Panc1 (cell line): ENCODE results near the gene DYNC1LI2. TPM values are rescaled to one million over a fixed set of nuclear protein-coding genes. Genes with fewer than 3 reads are reported as not detected.

ENCODE experiments used
- ATAC-seq: fragments of 200-7000 bp; cut with Tn5 transposase; 2 replicates; pipeline ENCODE4 v1.9.1; 2020; ENCODE audit warnings: mild to moderate bottlenecking, moderate library complexity
- BruUV-seq: library from RNA; stranded (reverse); fragments of 400-500 nt; replicated peaks from 2 replicates; lab custom pipeline; 2021; lab: Mats Ljungman, UMichigan
- CTCF ChIA-PET: fragments of 300-600 bp; sonication (Branson Sonifier 250); formaldehyde crosslinking; loops from one replicate; lab custom pipeline; 2022; ENCODE audit warnings: antibody characterized with exemption; lab: Charles Lee
- POLR2A ChIA-PET: fragments of 300-600 bp; sonication (Branson Sonifier 250); formaldehyde crosslinking; loops from one replicate; lab custom pipeline; 2022; ENCODE audit warnings: antibody characterized with exemption; lab: Charles Lee
- DNase-seq: peaks from one replicate; pipeline ENCODE4 v3.0.0-alpha.2; 2010; ENCODE audit warnings: low read depth, low spot score
- H3K27ac ChIP-seq: 2 replicates; pipeline ENCODE4 v1.5.1; 2011; ENCODE audit warnings: mild to moderate bottlenecking, low read length, inconsistent platforms
- H3K27me3 ChIP-seq: fragments of 200-500 bp; sonication (Bioruptor generic); 2 replicates; pipeline ENCODE4 v1.6.0; 2014; ENCODE audit warnings: low read length, inconsistent platforms; ENCODE audit not compliant: control insufficient read depth, insufficient read depth
- H3K36me3 ChIP-seq: fragments of 200-500 bp; sonication (Bioruptor generic); 2 replicates; pipeline ENCODE4 v1.5.1; 2014; ENCODE audit warnings: inconsistent platforms, mild to moderate bottlenecking, low read length, moderate library complexity; ENCODE audit not compliant: control insufficient read depth, insufficient read depth
- H3K4me1 ChIP-seq: 2 replicates; pipeline ENCODE4 v1.5.1; 2011; ENCODE audit warnings: inconsistent platforms, mild to moderate bottlenecking, low read length, moderate library complexity; ENCODE audit not compliant: control insufficient read depth, insufficient read depth
- H3K4me3 ChIP-seq, 2 experiments: 2 replicates each; pipeline ENCODE4 v1.5.1; 2011 to 2012; ENCODE audit warnings: low read depth in 2 of 2, low read length in 2 of 2, mild to moderate bottlenecking in 2 of 2, inconsistent platforms in 1 of 2, moderate library complexity in 1 of 2
- H3K9me3 ChIP-seq: fragments of 200-500 bp; sonication (Bioruptor generic); 2 replicates; pipeline ENCODE4 v1.5.1; 2014; ENCODE audit warnings: low read depth, mild to moderate bottlenecking, inconsistent platforms, low read length, moderate library complexity; ENCODE audit not compliant: control insufficient read depth, insufficient read depth
- POLR2AphosphoS5 ChIP-seq: IDR thresholded peaks from 2 replicates; pipeline ENCODE4 v1.6.1; 2012; ENCODE audit warnings: mild to moderate bottlenecking, low read depth, low read length, moderate library complexity
- SIN3A ChIP-seq: IDR thresholded peaks from 2 replicates; pipeline ENCODE4 v1.6.1; 2012; ENCODE audit warnings: low read depth, mild to moderate bottlenecking, low read length, moderate library complexity, borderline replicate concordance; ENCODE audit not compliant: insufficient read depth
- TCF7L2 ChIP-seq: IDR thresholded peaks from 2 replicates; pipeline ENCODE4 v1.6.1; 2011; ENCODE audit warnings: mild to moderate bottlenecking, low read depth, low read length, inconsistent platforms
- in situ Hi-C: cut with HindIII; loops from 2 replicates; pipeline ENCODE4 v1.10.0; 2016; ENCODE audit warnings: low sequenced_read_pairs, low pct_unique_long_range_greater_than_20kb
- intact Hi-C: fragments of 100-400 bp; cut with micrococcal nuclease; formaldehyde crosslinking; loops from one replicate; pipeline ENCODE4 v1.10.0; 2022; ENCODE audit not compliant: unreplicated experiment
- total RNA-seq: library from RNA; stranded (reverse); gene quantifications from one replicate; pipeline ENCODE4 v1.2.1, GENCODE V29; 2021; ENCODE audit not compliant: unreplicated experiment
- TF ChIP-seq, protein P1 (sequence below), 2 experiments: IDR thresholded peaks; 2 replicates each; pipeline ENCODE4 v1.6.1; 2011 to 2012; ENCODE audit warnings: low read depth in 2 of 2, control low read depth in 1 of 2, low read length in 1 of 2, mild to moderate bottlenecking in 1 of 2, moderate library complexity in 1 of 2; ENCODE audit not compliant: insufficient read depth in 1 of 2
- TF ChIP-seq, protein P2 (sequence below): fragments of 450-650 bp; IDR thresholded peaks from 2 replicates; pipeline ENCODE4 v1.5.1; 2017; ENCODE audit warnings: mild to moderate bottlenecking

The DYNC1LI2 gene
- total RNA-seq, 1 experiment from 2014 or later, result 103 TPM

DNA sequence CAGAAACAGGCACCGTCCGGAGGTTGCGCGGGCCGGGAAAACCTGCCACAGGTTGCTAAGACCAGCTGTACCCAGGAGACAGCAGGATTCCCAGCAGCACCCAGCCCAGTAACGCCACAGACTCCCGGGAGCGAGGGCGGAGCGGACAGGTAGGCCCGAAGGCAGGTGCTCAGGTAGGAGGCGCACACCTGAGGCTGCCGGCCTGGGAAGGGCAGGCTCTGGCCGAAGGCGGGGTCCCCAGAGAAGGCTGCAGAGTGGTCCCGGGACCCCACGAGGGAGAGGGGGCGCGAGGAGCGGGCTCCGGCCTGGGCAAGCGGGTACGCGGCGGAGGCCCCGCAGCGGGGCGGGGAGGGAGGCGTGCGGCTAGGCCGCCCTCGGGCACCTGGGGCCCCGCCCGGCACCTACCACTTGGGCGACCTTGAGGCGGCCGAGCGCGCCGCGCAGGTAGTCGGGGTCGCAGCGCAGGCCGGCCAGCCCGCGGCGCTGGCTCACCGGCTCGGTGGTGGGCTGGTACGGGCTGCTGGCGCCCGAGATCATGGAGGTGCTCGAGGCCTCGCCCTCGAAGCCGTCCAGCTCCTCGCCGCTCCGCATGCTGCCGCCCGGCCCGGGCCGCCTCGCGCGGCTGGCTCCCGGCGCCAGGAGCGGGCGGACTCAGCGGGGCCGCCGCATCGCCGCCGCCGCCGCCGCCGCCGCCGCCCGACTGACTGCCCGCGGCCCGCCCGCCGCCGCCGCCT is 55.3 kb downstream of the DYNC1LI2 start:
- BruUV-seq, result no TSS peak
- CTCF ChIA-PET, result interaction anchor here (0.5 to 1.8 kb wide), 2 partner anchors 34 to 134 kb away, joined by 3 to 6 read pairs; no protein-coding TSS in a partner anchor
- Histone ChIP-seq H3K4me3 (peak overlapping the region; percentile 64 to 69), H3K27me3 (no peaks in the 10 kb centered on the region), H3K9me3 (no peaks in the 10 kb centered on the region), H3K4me1 (peaks cover 3% of the 10 kb centered on the region; the same call in 1 of the 2 replicates), H3K27ac (peak overlapping the region; percentile 45; the same call in 1 of the 2 replicates), H3K36me3 (no peaks in the 10 kb centered on the region; the same call in 1 of the 2 replicates)
- ATAC-seq (peak; percentile 69), DNase-seq (no peak)
- POLR2A ChIA-PET, result no interaction called here
- intact Hi-C loops, result no loop called here
- in situ Hi-C loops, result no loop called here
- TF ChIP-seq, protein P1, sequence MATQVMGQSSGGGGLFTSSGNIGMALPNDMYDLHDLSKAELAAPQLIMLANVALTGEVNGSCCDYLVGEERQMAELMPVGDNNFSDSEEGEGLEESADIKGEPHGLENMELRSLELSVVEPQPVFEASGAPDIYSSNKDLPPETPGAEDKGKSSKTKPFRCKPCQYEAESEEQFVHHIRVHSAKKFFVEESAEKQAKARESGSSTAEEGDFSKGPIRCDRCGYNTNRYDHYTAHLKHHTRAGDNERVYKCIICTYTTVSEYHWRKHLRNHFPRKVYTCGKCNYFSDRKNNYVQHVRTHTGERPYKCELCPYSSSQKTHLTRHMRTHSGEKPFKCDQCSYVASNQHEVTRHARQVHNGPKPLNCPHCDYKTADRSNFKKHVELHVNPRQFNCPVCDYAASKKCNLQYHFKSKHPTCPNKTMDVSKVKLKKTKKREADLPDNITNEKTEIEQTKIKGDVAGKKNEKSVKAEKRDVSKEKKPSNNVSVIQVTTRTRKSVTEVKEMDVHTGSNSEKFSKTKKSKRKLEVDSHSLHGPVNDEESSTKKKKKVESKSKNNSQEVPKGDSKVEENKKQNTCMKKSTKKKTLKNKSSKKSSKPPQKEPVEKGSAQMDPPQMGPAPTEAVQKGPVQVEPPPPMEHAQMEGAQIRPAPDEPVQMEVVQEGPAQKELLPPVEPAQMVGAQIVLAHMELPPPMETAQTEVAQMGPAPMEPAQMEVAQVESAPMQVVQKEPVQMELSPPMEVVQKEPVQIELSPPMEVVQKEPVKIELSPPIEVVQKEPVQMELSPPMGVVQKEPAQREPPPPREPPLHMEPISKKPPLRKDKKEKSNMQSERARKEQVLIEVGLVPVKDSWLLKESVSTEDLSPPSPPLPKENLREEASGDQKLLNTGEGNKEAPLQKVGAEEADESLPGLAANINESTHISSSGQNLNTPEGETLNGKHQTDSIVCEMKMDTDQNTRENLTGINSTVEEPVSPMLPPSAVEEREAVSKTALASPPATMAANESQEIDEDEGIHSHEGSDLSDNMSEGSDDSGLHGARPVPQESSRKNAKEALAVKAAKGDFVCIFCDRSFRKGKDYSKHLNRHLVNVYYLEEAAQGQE (IDR thresholded peaks at IDR 0.05; ENCODE audit: insufficient read depth in 1 of 2, low read depth in 2 of 2, low read length in 1 of 2), result no peak

DNA sequence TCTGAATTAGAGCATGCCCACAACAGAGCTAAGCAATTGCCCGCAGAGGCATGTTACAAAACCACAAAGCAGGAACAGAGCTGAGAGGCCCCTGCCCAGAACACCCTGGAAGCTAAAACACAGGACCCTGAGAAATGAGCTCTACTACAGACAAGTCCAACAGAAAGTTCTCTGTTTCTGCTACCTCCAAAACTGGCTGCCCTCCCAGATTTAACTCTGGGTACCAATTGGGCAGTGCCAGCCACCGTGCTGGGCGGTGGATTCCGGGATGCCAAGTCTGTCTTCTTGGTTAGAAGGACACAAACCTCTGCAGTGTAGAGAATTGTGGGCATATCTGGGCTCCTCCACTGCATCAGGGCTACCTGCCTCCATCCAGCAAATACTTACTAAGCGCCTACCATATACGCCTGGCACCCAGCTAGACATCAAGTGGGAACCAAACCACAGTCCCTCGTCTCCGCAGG is 55.9 kb downstream of the DYNC1LI2 start:
- BruUV-seq, result no TSS peak
- in situ Hi-C loops (no loop called here), intact Hi-C loops (no loop called here)
- Histone ChIP-seq H3K4me1 (peaks cover 3% of the 10 kb centered on the region; the same call in 1 of the 2 replicates), H3K9me3 (no peaks in the 10 kb centered on the region), H3K36me3 (no peaks in the 10 kb centered on the region; the same call in 1 of the 2 replicates), H3K27ac (peak overlapping the region; percentile 45; the same call in 1 of the 2 replicates), H3K27me3 (no peaks in the 10 kb centered on the region), H3K4me3 (peak overlapping the region; percentile 64 to 69)
- TF ChIP-seq, protein P1 (IDR thresholded peaks at IDR 0.05; ENCODE audit: insufficient read depth in 1 of 2, low read depth in 2 of 2, low read length in 1 of 2), result no peak
- TF ChIP-seq, protein P2, sequence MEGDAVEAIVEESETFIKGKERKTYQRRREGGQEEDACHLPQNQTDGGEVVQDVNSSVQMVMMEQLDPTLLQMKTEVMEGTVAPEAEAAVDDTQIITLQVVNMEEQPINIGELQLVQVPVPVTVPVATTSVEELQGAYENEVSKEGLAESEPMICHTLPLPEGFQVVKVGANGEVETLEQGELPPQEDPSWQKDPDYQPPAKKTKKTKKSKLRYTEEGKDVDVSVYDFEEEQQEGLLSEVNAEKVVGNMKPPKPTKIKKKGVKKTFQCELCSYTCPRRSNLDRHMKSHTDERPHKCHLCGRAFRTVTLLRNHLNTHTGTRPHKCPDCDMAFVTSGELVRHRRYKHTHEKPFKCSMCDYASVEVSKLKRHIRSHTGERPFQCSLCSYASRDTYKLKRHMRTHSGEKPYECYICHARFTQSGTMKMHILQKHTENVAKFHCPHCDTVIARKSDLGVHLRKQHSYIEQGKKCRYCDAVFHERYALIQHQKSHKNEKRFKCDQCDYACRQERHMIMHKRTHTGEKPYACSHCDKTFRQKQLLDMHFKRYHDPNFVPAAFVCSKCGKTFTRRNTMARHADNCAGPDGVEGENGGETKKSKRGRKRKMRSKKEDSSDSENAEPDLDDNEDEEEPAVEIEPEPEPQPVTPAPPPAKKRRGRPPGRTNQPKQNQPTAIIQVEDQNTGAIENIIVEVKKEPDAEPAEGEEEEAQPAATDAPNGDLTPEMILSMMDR, result no peak
- TF ChIP-seq TCF7L2 (no peak), POLR2AphosphoS5 (no peak), SIN3A (no peak)
- POLR2A ChIA-PET, result no interaction called here
- DNase-seq, result no peak
- CTCF ChIA-PET, result interaction anchor here (0.6 kb wide), 1 partner anchor 232 kb away, joined by 3 read pairs; no protein-coding TSS in a partner anchor
- ATAC-seq, result no peak; the same call in none of the 2 replicates
